GM18909 (cell line): Measurements from ENCODE around the gene HTR1E.
"Not testable (repeated sequence)": the region's sequence is repeated elsewhere in the genome, so short reads cannot be mapped to it uniquely, and the experiment has no call there.

Experiments used
- ATAC-seq: cut with Tn5 transposase; IDR thresholded peaks from one replicate; pipeline ENCODE4 v1.9.1; 2021; ENCODE audit warnings: mild to moderate bottlenecking; ENCODE audit not compliant: unreplicated experiment, poor library complexity

The HTR1E gene

DNA sequence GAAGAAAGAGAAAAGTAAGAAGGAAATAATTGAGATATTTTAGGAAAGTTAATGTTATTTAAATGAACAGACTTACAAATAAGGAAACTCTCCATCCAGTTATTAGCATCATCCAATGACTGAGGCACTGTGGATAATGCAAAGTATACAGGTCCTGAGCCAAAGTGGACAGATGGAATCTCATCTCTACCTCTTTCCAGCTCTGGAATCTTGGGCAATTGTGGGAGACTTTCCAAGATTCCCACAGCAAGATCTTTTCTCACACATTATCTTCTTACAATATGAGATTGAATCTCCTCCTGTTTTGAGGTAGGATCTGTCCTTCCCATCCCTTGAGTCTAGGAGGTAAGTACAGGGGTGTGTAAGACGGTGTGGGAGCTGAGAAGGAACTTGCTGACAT, 28.9 kb downstream of the HTR1E start:
- no peak for ATAC-seq

DNA sequence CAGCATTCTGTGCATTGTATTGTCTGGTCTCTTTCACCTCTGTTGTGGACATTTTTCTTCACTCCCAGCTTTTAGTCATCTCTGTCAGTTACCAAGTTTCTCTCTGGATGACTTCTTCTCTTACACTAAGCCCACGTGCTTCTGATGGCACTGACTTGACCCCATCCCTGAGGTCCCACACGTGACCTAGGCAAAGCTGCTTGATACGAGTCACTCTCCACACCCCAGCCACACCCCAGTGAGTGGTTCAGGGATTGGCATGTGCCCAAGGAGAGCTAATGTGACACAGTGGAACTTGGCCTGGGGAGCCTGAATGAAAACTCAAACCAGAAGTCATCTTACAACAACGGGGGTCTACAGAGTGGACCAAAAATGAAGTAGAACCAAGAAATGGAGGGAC, 32.2 kb downstream of the HTR1E start:
- no peak for ATAC-seq

DNA sequence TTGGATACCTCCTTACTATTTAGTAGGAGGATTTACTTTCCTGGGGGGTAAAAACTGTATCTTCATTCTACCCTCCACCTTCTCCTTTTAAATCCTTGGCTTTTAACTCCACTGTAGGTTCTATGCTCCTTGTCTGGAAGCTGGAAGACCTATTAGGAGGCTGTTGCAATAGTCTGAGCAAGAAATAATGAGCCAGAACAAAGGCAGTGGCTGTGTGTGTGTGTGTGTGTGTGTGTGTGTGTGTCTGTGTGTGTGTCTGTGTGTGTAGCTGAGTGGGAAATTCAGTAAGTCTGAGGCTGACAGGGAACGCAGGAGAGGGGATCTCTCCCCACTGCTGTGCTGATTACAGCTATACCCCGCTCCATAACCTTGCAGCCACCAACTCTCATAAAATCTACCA, 35.8 kb downstream of the HTR1E start:
- no peak for ATAC-seq

DNA sequence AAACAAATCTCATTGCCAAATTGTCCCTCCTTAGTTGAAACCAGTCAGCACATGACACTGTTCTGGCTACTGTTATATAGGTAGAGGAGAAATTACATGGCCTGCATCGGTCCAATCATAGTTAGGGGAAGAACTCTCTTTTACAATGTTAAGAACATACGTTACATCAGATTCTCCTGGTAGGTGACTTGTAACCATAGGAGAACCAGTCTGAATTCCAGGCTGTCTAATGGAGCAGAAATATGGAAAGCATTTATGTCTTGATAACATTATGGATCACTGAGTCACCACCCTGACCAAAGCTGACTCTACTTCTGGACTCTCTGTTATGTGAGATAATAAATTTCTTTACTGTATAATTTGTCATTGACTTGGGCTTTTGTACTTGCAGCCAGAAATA, 40.9 kb downstream of the HTR1E start:
- no peak for ATAC-seq

DNA sequence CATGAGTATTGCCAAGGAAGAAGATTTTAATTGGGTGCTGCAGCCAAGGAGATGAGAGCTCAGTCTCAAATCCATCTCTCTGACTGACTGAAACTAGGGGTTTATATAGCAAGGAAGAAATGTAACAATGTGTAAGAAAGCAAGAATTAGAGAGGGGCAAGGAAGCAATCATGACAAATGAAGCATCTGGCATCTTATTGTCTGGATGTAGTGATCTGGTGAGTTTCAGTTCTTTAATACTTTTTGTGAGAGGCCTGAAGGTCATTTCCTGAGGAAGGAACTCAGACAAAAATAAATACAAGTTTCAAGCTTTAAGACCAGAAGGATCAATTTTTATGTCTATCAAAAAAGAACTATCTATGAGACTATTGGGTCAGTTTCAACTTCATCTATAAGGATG, 64.2 kb downstream of the HTR1E start:
- no peak for ATAC-seq

DNA sequence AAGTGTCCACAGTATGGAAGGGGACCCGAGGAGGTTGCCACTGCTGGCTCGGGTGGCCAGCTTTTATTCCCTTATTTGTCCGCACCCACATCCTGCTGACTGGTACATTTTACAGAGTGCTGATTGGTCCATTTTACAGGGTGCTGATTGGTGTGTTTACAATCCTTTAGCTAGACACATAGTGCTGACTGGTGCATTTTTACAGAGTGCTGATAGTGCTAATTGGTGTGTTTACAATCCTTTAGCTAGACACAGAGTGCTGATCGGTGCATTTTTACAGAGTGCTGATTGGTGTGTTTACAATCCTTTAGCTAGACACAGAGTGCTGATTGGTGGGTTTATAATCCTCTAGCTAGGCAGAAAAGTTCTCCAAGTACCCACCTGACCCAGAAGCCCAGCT, 65.1 kb downstream of the HTR1E start:
- ATAC-seq = not testable (repeated sequence)

DNA sequence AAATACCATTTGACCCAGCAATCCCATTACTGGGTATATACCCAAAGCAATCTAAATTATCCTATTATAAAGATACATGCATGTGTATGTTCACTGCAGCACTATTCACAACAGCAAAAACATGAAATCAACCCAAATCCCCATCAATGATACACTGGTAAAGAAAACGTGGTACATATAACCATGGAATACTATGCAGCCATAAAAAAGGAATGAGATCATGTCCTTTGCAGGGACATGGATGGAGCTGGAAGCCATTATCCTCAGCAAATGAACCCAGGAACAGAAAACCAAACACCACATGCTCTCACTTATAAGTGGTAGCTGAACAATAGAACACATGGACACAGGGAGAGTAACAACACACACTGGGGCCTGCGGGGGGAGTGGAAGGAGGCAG, 69.2 kb downstream of the HTR1E start:
- not testable (repeated sequence) for ATAC-seq

DNA sequence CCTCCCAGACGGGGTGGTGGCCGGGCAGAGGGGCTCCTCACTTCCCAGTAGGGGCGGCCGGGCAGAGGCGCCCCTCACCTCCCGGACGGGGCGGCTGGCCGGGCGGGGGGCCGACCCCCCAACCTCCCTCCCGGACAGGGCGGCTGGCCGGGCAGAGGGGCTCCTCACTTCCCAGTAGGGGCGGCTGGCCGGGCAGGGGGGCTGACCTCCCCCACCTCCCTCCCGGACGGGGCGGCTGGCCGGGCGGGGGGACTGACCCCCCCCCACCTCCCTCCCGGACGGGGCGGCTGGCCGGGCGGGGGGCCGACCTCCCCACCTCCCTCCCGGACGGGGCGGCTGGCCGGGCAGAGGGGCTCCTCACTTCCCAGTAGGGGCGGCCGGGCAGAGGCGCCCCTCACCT, 72.3 kb downstream of the HTR1E start:
- not testable (repeated sequence) for ATAC-seq

DNA sequence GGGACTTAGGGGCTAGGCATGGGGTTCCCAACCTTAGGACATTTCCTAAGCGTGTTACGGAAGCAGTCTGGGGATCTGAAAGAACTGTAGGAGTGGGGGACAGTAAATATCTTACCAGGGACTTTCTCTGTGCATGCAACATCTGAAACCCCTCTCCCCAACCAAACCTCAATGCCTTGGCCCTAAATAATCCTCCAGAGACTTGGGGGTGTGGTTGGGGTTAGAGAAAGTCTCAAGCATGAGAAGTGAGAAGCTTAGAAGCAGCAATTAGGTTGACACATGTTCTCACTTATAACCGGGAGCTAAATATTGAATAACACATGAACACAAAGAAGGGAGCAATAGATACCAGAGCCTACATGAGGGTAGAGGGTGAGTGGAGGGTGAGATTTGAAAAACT, 74.7 kb downstream of the HTR1E start:
- no peak for ATAC-seq

DNA sequence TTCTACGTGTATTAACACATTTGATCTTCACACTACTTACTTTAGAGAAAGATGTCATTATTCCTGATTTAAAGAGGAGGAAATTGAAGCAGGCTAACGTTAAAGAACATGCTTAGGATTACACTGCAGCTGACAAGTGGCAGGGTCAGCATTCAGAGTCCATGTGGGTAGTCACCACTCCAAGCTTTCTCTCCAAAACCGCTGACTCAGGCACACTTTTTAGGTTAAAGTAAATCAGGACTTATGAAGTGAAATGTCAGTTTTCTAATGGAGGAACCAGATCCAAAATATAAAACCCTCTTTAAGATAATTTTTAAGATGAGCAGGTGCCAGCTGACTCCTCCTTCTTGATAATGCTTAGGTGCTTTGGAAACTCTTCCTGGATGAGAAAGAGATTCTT, 75.4 kb downstream of the HTR1E start:
- ATAC-seq = no peak

DNA sequence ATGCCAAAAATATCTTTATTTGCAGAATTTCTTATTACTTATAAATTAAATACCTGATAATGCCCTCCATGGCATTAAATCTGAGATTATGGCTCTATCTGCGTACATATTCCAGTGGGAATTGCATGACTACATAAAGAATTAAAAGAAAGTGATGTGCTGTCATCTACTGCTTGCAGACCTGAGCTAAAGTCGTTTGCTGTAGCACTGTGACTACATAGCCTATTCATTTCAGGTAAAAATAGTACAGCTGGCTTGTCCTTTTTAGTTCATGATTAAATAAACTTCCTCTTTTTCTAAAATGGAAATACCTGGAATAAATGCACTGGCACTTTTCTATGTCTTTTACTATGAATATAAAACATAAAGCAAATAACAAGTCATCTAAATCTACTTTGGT, 79.4 kb downstream of the HTR1E start:
- no peak for ATAC-seq

DNA sequence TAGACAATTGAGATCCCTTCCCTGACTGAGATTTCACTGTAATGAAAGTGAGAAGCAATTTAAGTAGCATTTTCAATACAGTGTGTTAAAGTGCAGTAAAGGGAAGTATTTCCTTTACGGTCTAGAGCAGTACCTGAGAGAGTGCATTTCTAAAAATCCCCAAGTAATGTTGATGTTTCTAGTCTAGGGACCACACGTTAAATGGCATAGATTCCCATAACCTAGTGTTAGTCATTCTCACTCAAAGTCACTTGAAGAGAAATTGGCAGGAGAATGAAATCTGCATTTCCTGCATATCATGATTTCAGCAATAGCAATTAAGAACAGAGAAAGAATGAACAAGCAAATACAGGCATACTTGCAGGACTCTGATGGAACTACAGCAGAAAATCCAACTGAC, 89.7 kb downstream of the HTR1E start:
- no peak for ATAC-seq

DNA sequence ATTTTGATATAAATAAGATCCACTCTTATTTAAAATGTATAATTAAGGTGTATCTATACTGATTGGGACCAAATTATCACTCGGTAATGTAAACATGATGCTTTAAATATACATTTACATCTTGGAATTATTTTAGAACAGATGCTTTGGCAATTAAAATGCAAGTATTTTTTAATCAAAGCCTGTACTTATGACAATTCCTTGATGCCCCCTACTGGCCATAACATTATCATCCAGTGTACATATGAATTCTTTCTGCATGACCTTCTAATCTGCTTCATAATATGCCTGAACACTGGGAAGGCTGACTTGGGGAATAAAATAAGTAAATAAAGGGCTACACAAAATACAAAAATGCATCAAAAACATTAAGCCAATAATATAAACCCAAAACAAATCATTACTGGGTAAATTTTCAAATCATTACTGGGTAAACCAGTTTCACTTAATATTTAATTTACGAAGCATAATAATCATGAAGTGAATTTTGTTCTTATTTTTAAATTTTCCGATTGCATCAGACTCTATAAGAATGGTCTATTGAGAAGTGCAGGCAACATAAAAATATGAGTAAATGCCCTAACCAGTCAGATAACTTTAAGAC, 92.5 kb downstream of the HTR1E start:
- no peak for ATAC-seq

DNA sequence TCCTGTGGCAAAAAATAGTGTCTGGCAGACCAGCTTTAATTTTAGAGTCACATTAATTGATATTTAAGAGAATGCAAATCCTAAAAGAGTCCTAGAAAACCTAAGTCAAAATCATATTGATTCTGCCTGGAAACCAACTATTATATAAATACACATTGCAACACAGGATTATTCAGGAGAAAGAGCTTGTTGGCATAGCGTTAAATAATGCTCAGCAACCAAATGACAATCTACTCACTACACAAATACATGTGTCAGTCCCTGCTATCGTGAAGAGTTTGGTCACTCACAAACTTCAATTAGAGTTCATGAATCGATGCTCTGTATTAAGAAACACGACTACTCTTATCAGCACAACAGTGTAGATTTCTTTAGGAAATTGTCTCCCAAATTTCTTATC, 103.4 kb downstream of the HTR1E start:
- ATAC-seq = no peak

DNA sequence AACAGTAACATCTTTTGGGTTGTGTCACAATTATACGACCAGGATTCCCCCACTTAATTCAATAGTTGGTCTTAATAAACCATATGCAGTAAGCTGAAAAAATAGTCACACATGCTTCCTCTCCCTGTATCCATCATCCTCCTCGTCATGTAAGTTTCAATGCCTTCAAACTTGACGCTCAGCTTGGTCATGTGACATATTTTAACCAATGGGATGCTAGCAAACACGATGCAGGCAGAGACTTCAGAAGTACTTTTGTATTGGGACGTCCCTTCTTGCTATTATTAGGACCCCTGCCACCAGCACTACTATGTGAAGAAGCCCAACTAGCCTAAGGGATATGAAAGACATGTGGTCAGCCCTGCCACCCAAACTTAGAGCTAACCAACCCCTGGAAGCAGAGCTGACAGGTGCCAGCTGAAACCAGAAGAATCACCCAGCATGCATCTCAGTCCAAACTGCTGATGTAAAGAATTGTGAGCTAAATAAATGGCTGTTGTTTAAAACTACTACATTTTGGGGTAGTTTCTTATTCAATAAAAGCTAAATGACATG, 108.3 kb downstream of the HTR1E start:
- no peak for ATAC-seq

DNA sequence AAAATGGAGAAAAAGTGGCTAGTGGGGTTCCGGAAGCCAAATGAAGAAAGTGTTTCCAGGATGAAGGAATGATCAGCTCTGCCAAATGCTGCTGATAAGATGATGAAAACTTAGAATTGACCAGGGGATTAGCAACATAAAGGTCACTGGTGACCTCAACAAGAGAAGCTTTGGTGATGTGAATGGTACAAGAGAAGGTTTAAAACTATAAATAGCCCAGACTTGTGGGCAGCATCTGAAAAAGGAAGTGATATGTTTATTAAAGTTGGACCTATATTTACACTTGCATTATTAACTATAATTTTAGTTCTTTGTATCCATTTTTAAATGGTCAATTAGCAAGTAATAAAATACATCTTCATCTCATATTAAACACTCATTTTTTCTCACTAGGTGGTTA, 112.5 kb downstream of the HTR1E start:
- no peak for ATAC-seq

DNA sequence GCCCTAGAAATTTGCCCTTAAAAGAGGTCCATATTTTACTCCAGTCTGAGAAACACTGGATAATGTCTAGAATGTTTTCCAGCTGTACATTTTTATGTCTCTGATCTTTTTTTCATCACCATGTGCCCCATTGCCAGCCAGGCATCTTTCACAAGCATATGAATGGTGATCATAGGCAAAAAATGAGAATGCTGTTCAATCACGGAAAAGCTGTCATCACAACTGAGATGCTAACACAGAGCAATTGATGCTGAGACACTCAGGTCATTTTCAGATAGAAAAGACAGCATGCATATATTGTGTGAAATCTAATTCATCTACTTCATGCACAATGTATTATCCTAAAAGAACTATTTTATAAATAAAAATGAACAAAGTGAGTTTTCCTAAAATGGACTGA, 116.0 kb downstream of the HTR1E start:
- ATAC-seq = no peak

DNA sequence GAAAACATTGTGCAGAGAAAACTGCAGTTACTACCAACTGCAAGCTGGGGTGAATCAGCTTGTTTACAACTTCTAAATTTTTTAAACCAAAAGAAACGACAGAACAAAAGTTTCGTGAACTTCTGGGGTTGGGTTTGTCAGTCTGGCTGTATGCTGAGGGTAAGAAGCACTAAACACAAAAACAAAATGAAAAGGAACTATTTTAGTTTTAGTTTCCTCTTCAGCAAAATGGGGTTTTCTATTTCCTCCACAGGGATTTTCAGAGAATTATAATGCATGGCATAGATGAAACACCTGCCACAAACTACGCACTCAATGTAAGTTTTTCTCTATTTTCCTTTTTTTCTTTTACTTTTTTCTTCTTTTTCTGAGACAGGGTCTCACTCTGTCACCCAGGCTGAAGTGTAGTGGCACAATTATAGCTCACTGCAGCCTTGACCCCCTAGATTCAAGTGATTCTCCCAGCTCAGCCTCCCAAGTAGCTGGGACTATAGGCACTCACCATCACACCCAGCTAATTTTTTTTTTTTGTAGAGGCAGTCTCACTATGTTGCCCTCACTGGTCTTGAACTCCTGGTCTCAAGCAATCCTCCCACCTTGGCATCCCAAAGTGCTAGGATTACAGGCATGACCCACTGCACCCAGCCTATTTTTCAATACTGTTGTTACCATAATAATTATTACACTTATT, 117.0 kb downstream of the HTR1E start:
- no peak for ATAC-seq

DNA sequence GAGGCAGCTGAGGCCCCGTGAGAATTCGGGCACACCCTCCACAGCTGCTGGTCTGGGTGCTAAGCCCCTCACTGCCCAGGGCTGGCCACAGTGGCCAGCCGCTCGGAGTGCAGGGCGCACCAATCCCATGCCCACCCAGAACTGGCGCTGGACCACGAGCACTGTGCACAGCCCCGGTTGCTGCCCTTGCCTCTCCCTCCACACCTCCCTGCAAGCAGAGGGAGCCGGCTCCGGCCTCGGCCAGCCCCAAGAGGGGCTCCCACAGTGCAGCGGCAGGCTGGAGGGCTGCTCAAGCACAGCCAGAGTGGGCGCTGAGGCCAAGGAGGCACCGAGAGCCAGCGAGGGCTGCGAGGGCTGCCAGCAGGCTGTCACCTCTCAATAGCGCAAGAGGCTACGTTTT, 122.6 kb downstream of the HTR1E start:
- ATAC-seq = no peak

DNA sequence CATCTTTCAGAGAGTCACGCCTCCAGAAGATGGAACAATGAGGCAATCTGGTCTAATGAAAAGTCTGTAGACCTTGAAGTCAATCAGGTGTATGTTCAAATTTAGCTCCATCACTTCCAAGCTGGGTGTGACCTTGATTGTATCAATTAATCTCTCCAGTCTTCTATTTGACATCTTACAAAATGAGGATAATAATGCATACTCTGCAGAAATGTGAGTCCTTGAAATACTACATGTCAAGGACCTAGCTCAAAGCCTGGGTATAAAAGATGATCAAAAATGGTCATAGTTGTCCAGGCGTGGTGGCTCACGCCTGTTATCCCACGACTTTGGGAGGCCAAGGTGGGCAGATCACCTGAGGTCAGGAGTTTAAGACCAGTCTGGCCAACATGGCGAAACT, 127.8 kb downstream of the HTR1E start:
- no peak for ATAC-seq
